Sigmoid colon (tissue), 4 donors: Measurements from ENCODE around the gene CAPN2.

Source experiments
- CTCF ChIP-seq, 4 experiments: fragments of 450-650 bp in 3 of 4; fragments of 200-600 bp in 1 of 4; IDR thresholded peaks; one replicate each; pipeline ENCODE4 v1.5.1; 2016 to 2019; ENCODE audit warnings: antibody characterized with exemption in 4 of 4, mild to moderate bottlenecking in 3 of 4, moderate library complexity in 2 of 4
- POLR2A ChIP-seq, 2 donors: fragments of 450-650 bp; IDR thresholded peaks; one replicate each; pipeline ENCODE4 v1.6.1; 2016; ENCODE audit warnings: antibody characterized with exemption in 2 of 2, mild to moderate bottlenecking in 2 of 2, moderate library complexity in 2 of 2
- POLR2AphosphoS5 ChIP-seq, 4 donors: sonication (generic); formaldehyde crosslinking; IDR thresholded peaks; one replicate each; pipeline ENCODE4 v1.6.1; 2017; ENCODE audit warnings: antibody characterized with exemption in 4 of 4

GRCh38 chr1:223710179-223711133 lies 1.9 kb upstream of the CAPN2 start:
- no peak for TF ChIP-seq CTCF (IDR thresholded peaks at IDR 0.05)
- TF ChIP-seq POLR2AphosphoS5 (IDR thresholded peaks at IDR 0.05), result no peak
- no peak for TF ChIP-seq POLR2A (IDR thresholded peaks at IDR 0.05)
